A673 (cell line): ENCODE results near the gene LAMA3. TPM values are rescaled to one million over a fixed set of nuclear protein-coding genes. Genes with fewer than 3 reads are reported as not detected.

Experiments
- BruUV-seq: library from RNA; stranded (reverse); fragments of 400-500 nt; replicated peaks from 2 replicates; lab custom pipeline; 2021; lab: Mats Ljungman, UMichigan
- CTCF ChIA-PET: fragments of 300-600 bp; sonication (Branson Sonifier 250); formaldehyde crosslinking; loops from one replicate; lab custom pipeline; 2022; ENCODE audit warnings: antibody characterized with exemption; lab: Charles Lee
- POLR2A ChIA-PET: fragments of 300-600 bp; sonication (Branson Sonifier 250); formaldehyde crosslinking; loops from one replicate; lab custom pipeline; 2022; ENCODE audit warnings: antibody characterized with exemption; ENCODE audit not compliant: low non-redundant PET; lab: Charles Lee
- DNase-seq: peaks from one replicate; pipeline ENCODE4 v3.0.0-alpha.2; 2015; ENCODE audit warnings: low spot score
- H3K27ac ChIP-seq: fragments of 200-600 bp; sonication (generic); 2 replicates; pipeline ENCODE4 v1.5.1; 2016; ENCODE audit warnings: mixed run types, low read depth, mild to moderate bottlenecking, mixed read lengths, antibody characterized with exemption, low read length; ENCODE audit not compliant: poor library complexity, severe bottlenecking
- H3K27me3 ChIP-seq: fragments of 200-600 bp; sonication (generic); replicated peaks from 2 replicates; pipeline ENCODE4 v1.6.1; 2017; ENCODE audit warnings: mixed run types, low read depth, mild to moderate bottlenecking, mixed read lengths, antibody characterized with exemption, low read length; ENCODE audit not compliant: insufficient read depth, poor library complexity
- H3K36me3 ChIP-seq: fragments of 200-600 bp; sonication (generic); 2 replicates; pipeline ENCODE4 v1.6.1; 2016; ENCODE audit warnings: mixed run types, mild to moderate bottlenecking, mixed read lengths, antibody characterized with exemption, low read length; ENCODE audit not compliant: insufficient read depth, poor library complexity, severe bottlenecking
- H3K4me1 ChIP-seq: fragments of 200-600 bp; sonication (generic); 2 replicates; pipeline ENCODE4 v1.6.1; 2017; ENCODE audit warnings: mixed run types, mild to moderate bottlenecking, mixed read lengths, antibody characterized with exemption, low read length; ENCODE audit not compliant: insufficient read depth, poor library complexity, severe bottlenecking
- H3K4me3 ChIP-seq: fragments of 200-600 bp; sonication (generic); 2 replicates; pipeline ENCODE4 v1.5.1; 2016; ENCODE audit warnings: low read depth, mixed run types, mild to moderate bottlenecking, mixed read lengths, low read length; ENCODE audit not compliant: poor library complexity, severe bottlenecking
- H3K9me3 ChIP-seq: fragments of 200-600 bp; sonication (generic); 2 replicates; pipeline ENCODE4 v1.6.1; 2016; ENCODE audit warnings: mixed run types, low read depth, mild to moderate bottlenecking, mixed read lengths, antibody characterized with exemption, low read length; ENCODE audit not compliant: poor library complexity, severe bottlenecking
- CTCF ChIP-seq: fragments of 300-800, 200-600 bp; sonication (generic); conservative IDR thresholded peaks from 2 replicates; pipeline ENCODE4 v1.5.1; 2017; ENCODE audit warnings: low read depth, mild to moderate bottlenecking, antibody characterized with exemption, low read length, moderate library complexity, mixed read lengths
- EZH2 ChIP-seq: fragments of 200-600 bp; sonication (generic); IDR thresholded peaks from 2 replicates; pipeline ENCODE4 v1.6.1; 2017; ENCODE audit warnings: borderline replicate concordance, low read depth, mild to moderate bottlenecking, mixed read lengths, antibody characterized with exemption, low read length; ENCODE audit not compliant: poor library complexity, severe bottlenecking
- intact Hi-C: fragments of 100-400 bp; cut with micrococcal nuclease; formaldehyde crosslinking; loops from one replicate; pipeline ENCODE4 v1.10.0; 2022; ENCODE audit not compliant: unreplicated experiment
- total RNA-seq: library from RNA; stranded (reverse); gene quantifications from 2 replicates; pipeline ENCODE4 v1.2.3, GENCODE V29; 2021

Gene LAMA3
- total RNA-seq, 1 experiment from 2014 or later: 2.7 TPM

- ChIA-PET CTCF (no interaction called here), POLR2A (no interaction called here)
- Histone ChIP-seq H3K36me3 (no peaks in the 10 kb centered on the region), H3K27me3 (no peaks in the 10 kb centered on the region), H3K27ac (no peak overlapping the region), H3K4me3 (no peak overlapping the region), H3K4me1 (peaks cover 11% of the 10 kb centered on the region), H3K9me3 (no peaks in the 10 kb centered on the region)
- DNase-seq: no peak
- no TSS peak for BruUV-seq
- no peak for TF ChIP-seq EZH2
- no peak for TF ChIP-seq CTCF
- intact Hi-C loops: no loop called here
Observed at GRCh38 chr18:23648940-23649607, 40.2 kb upstream of the LAMA3 start.

DNA sequence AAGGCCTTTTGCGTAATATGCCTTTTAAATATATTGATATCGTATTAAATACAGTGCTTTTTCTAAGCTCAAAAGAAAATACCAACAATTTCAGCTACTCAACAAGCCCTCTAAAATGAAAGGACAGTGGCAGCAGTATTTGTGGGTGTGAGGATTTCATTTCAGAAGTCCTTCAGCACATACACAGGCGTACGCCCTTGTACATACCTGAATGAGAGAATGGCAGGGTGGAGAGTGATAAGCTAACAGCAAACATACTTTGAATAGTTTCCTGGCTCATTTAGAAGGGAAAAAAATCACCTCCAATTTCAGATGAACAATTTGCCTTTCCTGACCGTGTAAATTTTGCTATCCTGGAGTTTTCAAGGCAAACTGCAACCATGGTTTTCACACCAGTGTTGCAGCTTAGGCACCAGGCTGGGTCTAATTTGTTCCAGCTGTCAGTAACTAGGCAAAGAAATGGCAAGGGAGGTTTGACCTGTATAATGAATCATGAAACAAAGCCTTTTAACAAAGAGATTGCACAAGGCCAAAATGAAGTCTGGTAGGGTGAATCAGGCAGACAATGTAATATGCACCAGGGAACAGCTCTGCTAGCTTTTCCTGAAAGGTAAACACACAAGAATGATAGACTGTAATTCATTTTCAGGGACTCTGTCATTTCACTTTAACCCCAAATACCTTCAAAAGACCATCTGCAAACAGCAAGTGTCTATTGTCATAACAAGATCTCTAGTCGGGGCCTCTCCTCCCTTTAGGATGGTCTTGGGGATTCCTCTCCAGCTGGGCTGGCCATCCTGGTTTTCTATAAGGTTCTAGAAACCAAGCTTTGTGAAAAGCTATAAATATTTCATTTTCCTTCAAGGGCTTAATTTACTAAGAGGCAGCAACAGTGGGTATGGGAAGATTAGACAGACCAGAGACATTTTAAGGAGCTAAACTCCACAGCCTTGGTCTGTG lies 38.0 kb upstream of the LAMA3 start:
- BruUV-seq: no TSS peak
- TF ChIP-seq CTCF: no peak
- no peak for TF ChIP-seq EZH2
- H3K27me3 ChIP-seq: no peaks in the 10 kb centered on the region
- no peak overlapping the region for H3K27ac ChIP-seq
- intact Hi-C loops: no loop called here
- DNase-seq: peak; percentile 68
- peaks cover 11% of the 10 kb centered on the region for H3K4me1 ChIP-seq
- ChIA-PET POLR2A (interaction anchor here (0.9 kb wide), 1 partner anchor 13 kb away, joined by 5 read pairs; no protein-coding TSS in a partner anchor), CTCF (no interaction called here)
- no peaks in the 10 kb centered on the region for H3K36me3 ChIP-seq
- no peak overlapping the region for H3K4me3 ChIP-seq
- H3K9me3 ChIP-seq: no peaks in the 10 kb centered on the region

DNA sequence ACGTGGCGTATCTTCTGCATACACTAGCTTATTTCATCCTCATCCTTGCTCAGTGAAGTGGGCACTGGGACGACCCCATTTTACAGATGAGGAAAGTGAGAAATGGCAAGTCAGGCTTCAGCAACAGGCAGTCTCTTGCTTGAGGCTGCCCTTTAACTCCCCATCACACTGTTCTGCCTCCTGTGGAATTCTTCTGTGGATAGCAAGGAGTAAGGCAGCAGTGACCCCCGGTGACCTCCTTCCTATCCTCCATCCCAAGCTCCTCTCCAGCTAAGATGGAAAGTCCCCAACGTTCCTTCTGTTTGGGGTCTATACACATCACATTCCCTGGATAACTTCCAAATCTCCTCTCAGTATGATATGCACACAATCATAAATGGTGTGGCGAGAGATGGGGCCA lies 37.0 kb upstream of the LAMA3 start:
- H3K9me3 ChIP-seq: no peaks in the 10 kb centered on the region
- DNase-seq: no peak
- TF ChIP-seq EZH2 (no peak), CTCF (no peak)
- peaks cover 11% of the 10 kb centered on the region for H3K4me1 ChIP-seq
- H3K36me3 ChIP-seq: no peaks in the 10 kb centered on the region
- CTCF ChIA-PET: no interaction called here
- intact Hi-C loops: no loop called here
- BruUV-seq: no TSS peak
- no peaks in the 10 kb centered on the region for H3K27me3 ChIP-seq
- POLR2A ChIA-PET: interaction anchor here (0.9 kb wide), 1 partner anchor 14 kb away, joined by 5 read pairs; no protein-coding TSS in a partner anchor
- H3K4me3 ChIP-seq: no peak overlapping the region
- H3K27ac ChIP-seq: no peak overlapping the region
